Trophoblast cell (in vitro differentiated cells and primary cell): ENCODE data around the gene DLG4.

Experiments
- DNase-seq, 2 donors: peaks; one replicate each; pipeline ENCODE4 v3.0.0-alpha.2; 2016
- H2AFZ ChIP-seq: 2 replicates; pipeline ENCODE4 v1.6.1; 2013; ENCODE audit warnings: low read length, moderate library complexity, mild to moderate bottlenecking; ENCODE audit not compliant: insufficient read depth, poor library complexity
- H2AK5ac ChIP-seq: 2 replicates; pipeline ENCODE4 v1.6.1; 2013; ENCODE audit warnings: mild to moderate bottlenecking, low read length
- H2BK120ac ChIP-seq: 2 replicates; pipeline ENCODE4 v1.6.1; 2013; ENCODE audit warnings: low read length, mild to moderate bottlenecking, moderate library complexity; ENCODE audit not compliant: insufficient read depth, poor library complexity
- H2BK12ac ChIP-seq: 2 replicates; pipeline ENCODE4 v1.6.1; 2013; ENCODE audit warnings: mild to moderate bottlenecking, low read length, moderate library complexity
- H2BK5ac ChIP-seq: 2 replicates; pipeline ENCODE4 v1.6.1; 2013; ENCODE audit warnings: low read length, low read depth, moderate library complexity, mild to moderate bottlenecking; ENCODE audit not compliant: poor library complexity
- H3K14ac ChIP-seq: 2 replicates; pipeline ENCODE4 v1.6.1; 2013; ENCODE audit warnings: mild to moderate bottlenecking, low read length
- H3K18ac ChIP-seq: 2 replicates; pipeline ENCODE4 v1.6.1; 2013; ENCODE audit warnings: mild to moderate bottlenecking, low read length
- H3K23ac ChIP-seq: 2 replicates; pipeline ENCODE4 v1.6.1; 2013; ENCODE audit warnings: low read length
- H3K27ac ChIP-seq: 2 replicates; pipeline ENCODE4 v1.5.1; 2013; ENCODE audit warnings: low read depth, mild to moderate bottlenecking, inconsistent platforms, low read length, moderate library complexity
- H3K27me3 ChIP-seq: 2 replicates; pipeline ENCODE4 v1.6.1; 2013; ENCODE audit warnings: inconsistent platforms, mild to moderate bottlenecking, low read length, moderate library complexity; ENCODE audit not compliant: insufficient read depth
- H3K36me3 ChIP-seq, 2 experiments: 1 replicate in 1 of 2; 2 replicates in 1 of 2; pipeline ENCODE4 v1.6.1; 2013; ENCODE audit warnings: low read length in 2 of 2, mild to moderate bottlenecking in 2 of 2, moderate library complexity in 1 of 2; ENCODE audit not compliant: insufficient read depth in 2 of 2, control insufficient read depth in 1 of 2
- H3K4ac ChIP-seq: 2 replicates; pipeline ENCODE4 v1.6.1; 2013; ENCODE audit warnings: low read depth, mild to moderate bottlenecking, low read length, moderate library complexity
- H3K4me1 ChIP-seq, 2 experiments: 1 replicate in 1 of 2; 2 replicates in 1 of 2; pipeline ENCODE4 v1.6.1; 2013; ENCODE audit warnings: low read length in 2 of 2, mild to moderate bottlenecking in 2 of 2, moderate library complexity in 1 of 2; ENCODE audit not compliant: insufficient read depth in 2 of 2, control insufficient read depth in 1 of 2
- H3K4me2 ChIP-seq: 2 replicates; pipeline ENCODE4 v1.6.1; 2013; ENCODE audit warnings: inconsistent platforms, mild to moderate bottlenecking, low read length, moderate library complexity
- H3K4me3 ChIP-seq: 2 replicates; pipeline ENCODE4 v1.5.1; 2013; ENCODE audit warnings: mild to moderate bottlenecking, low read depth, low read length, inconsistent platforms
- H3K79me1 ChIP-seq: one replicate; pipeline ENCODE4 v1.6.1; 2013; ENCODE audit warnings: low read length
- H3K79me2 ChIP-seq: 2 replicates; pipeline ENCODE4 v1.6.1; 2013; ENCODE audit warnings: low read length, mild to moderate bottlenecking; ENCODE audit not compliant: control insufficient read depth, insufficient read depth, poor library complexity
- H3K9ac ChIP-seq: 2 replicates; pipeline ENCODE4 v1.6.1; 2013; ENCODE audit warnings: mild to moderate bottlenecking, low read length
- H3K9me3 ChIP-seq: 2 replicates; pipeline ENCODE4 v1.6.1; 2013; ENCODE audit warnings: low read depth, mild to moderate bottlenecking, control low read depth, inconsistent platforms, low read length; ENCODE audit not compliant: insufficient read depth
- H4K12ac ChIP-seq: 2 replicates; pipeline ENCODE4 v1.6.1; 2013; ENCODE audit warnings: low read depth, mild to moderate bottlenecking, low read length, moderate library complexity
- H4K8ac ChIP-seq: 2 replicates; pipeline ENCODE4 v1.6.1; 2013; ENCODE audit warnings: low read depth, mild to moderate bottlenecking, low read length, moderate library complexity
- H4K91ac ChIP-seq: one replicate; pipeline ENCODE4 v1.6.1; 2013; ENCODE audit warnings: low read depth, mild to moderate bottlenecking, low read length, moderate library complexity
- WGBS: extraction: QIAGEN DNeasy Blood & Tissue Kit; methylation state at CpG from one replicate; pipeline ENCODE4 v1.1.7; 2013; ENCODE audit warnings: missing lambda C conversion rate; ENCODE audit not compliant: insufficient read length, insufficient coverage; ENCODE audit errors: extremely low coverage; 5-methylcytosine and 5-hydroxymethylcytosine counted together

Gene DLG4

DNA sequence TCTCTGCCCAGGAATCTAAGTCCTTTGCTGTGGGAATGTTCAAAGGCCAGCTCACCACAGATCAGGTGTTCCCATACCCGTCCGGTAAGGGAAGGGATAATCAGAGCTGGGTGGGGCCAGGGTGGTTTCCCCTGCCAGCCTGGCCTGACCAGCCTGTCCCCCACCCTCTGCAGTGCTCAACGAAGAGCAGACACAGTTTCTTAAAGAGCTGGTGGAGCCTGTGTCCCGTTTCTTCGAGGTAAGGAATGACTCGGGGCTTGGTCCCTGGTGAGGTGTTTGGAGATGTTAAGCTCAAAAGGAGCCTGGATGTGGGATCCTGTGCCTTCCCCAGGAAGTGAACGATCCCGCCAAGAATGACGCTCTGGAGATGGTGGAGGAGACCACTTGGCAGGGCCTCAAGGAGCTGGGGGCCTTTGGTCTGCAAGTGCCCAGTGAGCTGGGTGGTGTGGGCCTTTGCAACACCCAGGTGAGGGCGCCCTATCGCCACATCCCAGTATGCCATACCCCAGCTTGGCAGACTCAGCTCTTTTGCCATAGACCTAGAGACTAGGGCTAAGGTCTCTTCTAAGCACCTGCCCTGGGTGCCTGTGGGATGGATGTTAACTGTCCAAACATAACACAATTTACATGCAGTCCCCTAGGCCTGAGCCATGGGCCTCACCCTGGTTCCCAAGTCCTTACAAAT is 1.1 kb upstream of the DLG4 start:
- Histone ChIP-seq H3K9me3 (no peaks in the 10 kb centered on the region), H3K18ac (peak overlapping the region; percentile 95), H3K79me2 (peaks cover 10% of the 10 kb centered on the region), H3K4ac (peak overlapping the region; percentile 65), H2AFZ (no peak overlapping the region), H3K4me2 (peak overlapping the region; percentile 85), H2BK12ac (no peak overlapping the region), H3K4me3 (peak overlapping the region; percentile 97), H4K12ac (peak overlapping the region; percentile 49), H3K9ac (peak overlapping the region; percentile 93), H2AK5ac (peak overlapping the region; percentile 71), H4K8ac (peak overlapping the region; percentile 71), H3K4me1 (peaks cover 46 to 52% of the 10 kb centered on the region in 2 experiments), H3K27me3 (no peaks in the 10 kb centered on the region), H3K14ac (peak overlapping the region; percentile 95), H2BK120ac (peak overlapping the region; percentile 49), H4K91ac (peak overlapping the region; percentile 99), H3K23ac (no peak overlapping the region), H3K27ac (peak overlapping the region; percentile 98), H3K36me3 (peaks cover 48 to 50% of the 10 kb centered on the region in 2 experiments), H3K79me1 (peaks cover 24% of the 10 kb centered on the region), H2BK5ac (peak overlapping the region; percentile 96)
- no peak for DNase-seq
- no CpG with 5 or more reads among the region's 11 CpGs for WGBS

DNA sequence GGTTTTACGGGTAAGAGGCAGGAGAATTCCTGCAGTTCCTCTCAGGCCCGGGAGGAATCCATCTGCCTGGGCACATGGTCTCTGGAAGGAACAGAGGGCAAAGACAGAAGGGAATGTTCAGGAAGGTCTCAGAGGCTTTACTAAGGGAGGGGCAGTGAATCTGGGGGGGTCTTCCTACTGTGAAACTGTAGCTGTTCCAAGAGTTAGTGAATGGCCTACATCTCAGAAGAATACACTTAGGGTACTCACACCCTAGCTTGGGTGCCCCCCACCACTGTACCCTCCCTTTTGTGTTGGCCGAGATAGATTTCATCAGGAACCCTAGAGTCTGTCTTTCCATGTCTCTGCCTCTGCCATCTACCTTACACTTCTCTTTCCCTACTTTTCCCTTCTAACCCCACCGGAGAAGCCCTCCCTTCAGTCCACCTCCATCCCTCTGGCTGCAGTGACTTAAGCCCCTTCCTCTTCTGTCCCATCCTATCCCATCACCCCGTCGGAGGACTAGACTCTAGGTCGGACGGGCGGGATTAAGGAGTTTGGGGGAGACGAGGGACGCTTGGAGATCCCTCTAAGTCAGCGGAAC is 316 bp downstream of the DLG4 start:
- WGBS: no CpG with 5 or more reads among the region's 12 CpGs
- no peak for DNase-seq
- peaks cover 50 to 63% of the 10 kb centered on the region in 2 experiments for H3K4me1 ChIP-seq

GRCh38 chr17:7218758-7219157 is 878 bp downstream of the DLG4 start:
- H2BK5ac ChIP-seq: no peak overlapping the region
- peaks cover 26% of the 10 kb centered on the region for H3K79me1 ChIP-seq
- no peak overlapping the region for H3K14ac ChIP-seq
- H3K4me1 ChIP-seq: peaks cover 48 to 66% of the 10 kb centered on the region in 2 experiments
- WGBS: no CpG with 5 or more reads among the region's 6 CpGs
- peak overlapping the region; percentile 73 for H4K91ac ChIP-seq
- H3K18ac ChIP-seq: no peak overlapping the region
- peak overlapping the region; percentile 54 for H2AK5ac ChIP-seq
- no peak overlapping the region for H3K27ac ChIP-seq
- H3K9ac ChIP-seq: no peak overlapping the region
- peaks cover 10% of the 10 kb centered on the region for H3K79me2 ChIP-seq
- H3K4ac ChIP-seq: no peak overlapping the region
- H3K23ac ChIP-seq: no peak overlapping the region
- H3K4me2 ChIP-seq: no peak overlapping the region
- H4K12ac ChIP-seq: no peak overlapping the region
- no peak for DNase-seq
- no peak overlapping the region for H3K4me3 ChIP-seq
- H2AFZ ChIP-seq: peak overlapping the region; percentile 21
- H3K36me3 ChIP-seq: peaks cover 29 to 32% of the 10 kb centered on the region in 2 experiments
- H4K8ac ChIP-seq: peak overlapping the region; percentile 32
- H3K9me3 ChIP-seq: no peaks in the 10 kb centered on the region
- peak overlapping the region; percentile 82 for H2BK12ac ChIP-seq
- no peaks in the 10 kb centered on the region for H3K27me3 ChIP-seq
- no peak overlapping the region for H2BK120ac ChIP-seq

More for the DNA sequence above, 316 bp downstream of the DLG4 start:
- no peak overlapping the region for H2BK5ac ChIP-seq
- peaks cover 10% of the 10 kb centered on the region for H3K79me2 ChIP-seq
- H4K12ac ChIP-seq: peak overlapping the region; percentile 63
- no peak overlapping the region for H3K9ac ChIP-seq
- peak overlapping the region; percentile 99 for H4K91ac ChIP-seq
- peak overlapping the region; percentile 24 for H3K27ac ChIP-seq
- H3K4ac ChIP-seq: peak overlapping the region; percentile 29
- H3K4me3 ChIP-seq: peak overlapping the region; percentile 97
- peak overlapping the region; percentile 21 for H2AFZ ChIP-seq
- H4K8ac ChIP-seq: peak overlapping the region; percentile 68
- H2AK5ac ChIP-seq: peak overlapping the region; percentile 44
- H3K36me3 ChIP-seq: peaks cover 35 to 37% of the 10 kb centered on the region in 2 experiments
- H3K23ac ChIP-seq: no peak overlapping the region
- no peaks in the 10 kb centered on the region for H3K9me3 ChIP-seq
- H3K27me3 ChIP-seq: no peaks in the 10 kb centered on the region
- H3K79me1 ChIP-seq: peaks cover 26% of the 10 kb centered on the region
- peak overlapping the region; percentile 71 for H3K18ac ChIP-seq
- H3K4me2 ChIP-seq: peak overlapping the region; percentile 85
- H2BK120ac ChIP-seq: peak overlapping the region; percentile 50
- peak overlapping the region; percentile 70 for H3K14ac ChIP-seq
- peak overlapping the region; percentile 32 for H2BK12ac ChIP-seq

GRCh38 chr17:7218166-7218565 is 1.5 kb downstream of the DLG4 start:
- Histone ChIP-seq H4K12ac (peak overlapping the region; percentile 58), H3K4me3 (no peak overlapping the region), H3K18ac (no peak overlapping the region), H3K79me2 (peaks cover 10% of the 10 kb centered on the region), H2AK5ac (peak overlapping the region; percentile 86), H3K14ac (peak overlapping the region; percentile 54), H2AFZ (no peak overlapping the region), H2BK120ac (peak overlapping the region; percentile 18), H2BK12ac (peak overlapping the region; percentile 80), H3K23ac (no peak overlapping the region), H3K9me3 (no peaks in the 10 kb centered on the region), H3K36me3 (peaks cover 23 to 26% of the 10 kb centered on the region in 2 experiments), H4K8ac (peak overlapping the region; percentile 68), H3K4ac (peak overlapping the region; percentile 28), H4K91ac (peak overlapping the region; percentile 73), H3K4me2 (no peak overlapping the region), H2BK5ac (no peak overlapping the region), H3K27me3 (no peaks in the 10 kb centered on the region), H3K79me1 (peaks cover 26% of the 10 kb centered on the region), H3K4me1 (peaks cover 47 to 63% of the 10 kb centered on the region in 2 experiments), H3K9ac (no peak overlapping the region), H3K27ac (no peak overlapping the region)
- no CpG with 5 or more reads among the region's 6 CpGs for WGBS
- no peak for DNase-seq
